SK-N-SH (cell line): Measurements from ENCODE around the gene TYR. TPM values are rescaled to one million over a fixed set of nuclear protein-coding genes. Genes with fewer than 3 reads are reported as not detected.
"Not testable (repeated sequence)": the region's sequence is repeated elsewhere in the genome, so short reads cannot be mapped to it uniquely, and the experiment has no call there.

Source experiments
- CTCF ChIA-PET: fragments of 300-600, 350-600 bp; formaldehyde crosslinking; extraction: SDS; loops from one replicate; lab custom pipeline; 2021; lab: Yijun Ruan, JAX
- POLR2A ChIA-PET: fragments of 350-600 bp; sonication (Branson Sonifier 250); formaldehyde crosslinking; extraction: SDS; loops from one replicate; lab custom pipeline; 2020; ENCODE audit warnings: antibody characterized with exemption, inconsistent platforms; lab: Yijun Ruan, JAX
- DNase-seq: peaks from one replicate; pipeline ENCODE4 v3.0.0; 2012
- H2AFZ ChIP-seq: fragments of 200-600 bp; sonication (generic); 2 replicates; pipeline ENCODE4 v1.8.1; 2016; ENCODE audit warnings: antibody characterized with exemption, mild to moderate bottlenecking, low read depth
- H3F3A ChIP-seq: fragments of 200-600 bp; sonication (generic); replicated peaks from 2 replicates; pipeline ENCODE3; 2016; ENCODE audit warnings: antibody characterized with exemption, mild to moderate bottlenecking; ENCODE audit not compliant: insufficient read depth
- H3K27ac ChIP-seq, 2 experiments: fragments of 200-500 bp in 1 of 2; fragments of 200-600 bp in 1 of 2; sonication (Bioruptor generic) in 1 of 2; sonication (generic), shearing (Covaris generic) in 1 of 2; 2 replicates each; pipeline versions ENCODE4 v1.5.1 to v1.6.1; 2014 to 2016; ENCODE audit warnings: low read depth in 2 of 2, inconsistent platforms in 1 of 2, low read length in 1 of 2, mild to moderate bottlenecking in 1 of 2, mixed read lengths in 1 of 2
- H3K27me3 ChIP-seq: fragments of 200-600 bp; sonication (generic), shearing (Covaris generic); 2 replicates; pipeline ENCODE4 v1.6.1; 2016; ENCODE audit warnings: mixed run types; ENCODE audit not compliant: insufficient read depth
- H3K36me3 ChIP-seq, 2 experiments: fragments of 200-500 bp in 1 of 2; fragments of 200-600 bp in 1 of 2; sonication (Bioruptor generic) in 1 of 2; sonication (generic) in 1 of 2; replicated peaks in 1 of 2; 2 replicates each; pipeline versions ENCODE3 to v1.5.1; 2014 to 2016; ENCODE audit warnings: low read length in 1 of 2, mild to moderate bottlenecking in 1 of 2; ENCODE audit not compliant: insufficient read depth in 2 of 2, control insufficient read depth in 1 of 2
- H3K4me1 ChIP-seq, 2 experiments: fragments of 200-500 bp in 1 of 2; fragments of 200-600 bp in 1 of 2; sonication (Bioruptor generic) in 1 of 2; sonication (generic), shearing (Covaris generic) in 1 of 2; 2 replicates each; pipeline versions ENCODE4 v1.5.1 to v1.6.1; 2014 to 2016; ENCODE audit warnings: low read depth in 1 of 2, low read length in 1 of 2, mixed run types in 1 of 2; ENCODE audit not compliant: insufficient read depth in 2 of 2, control insufficient read depth in 1 of 2
- H3K4me2 ChIP-seq: fragments of 200-600 bp; sonication (generic), shearing (Covaris generic); 2 replicates; pipeline ENCODE4 v1.6.1; 2017; ENCODE audit warnings: mixed run types
- H3K4me3 ChIP-seq, 2 experiments: fragments of 200-500 bp in 1 of 2; fragments of 200-600 bp in 1 of 2; sonication (Bioruptor generic) in 1 of 2; sonication (generic), shearing (Covaris generic) in 1 of 2; 2 replicates each; pipeline versions ENCODE4 v1.5.1 to v1.8.1; 2014 to 2016; ENCODE audit warnings: low read depth in 2 of 2, inconsistent platforms in 1 of 2, low read length in 1 of 2, mild to moderate bottlenecking in 1 of 2, mixed read lengths in 1 of 2, moderate library complexity in 1 of 2
- H3K79me2 ChIP-seq: fragments of 200-600 bp; sonication (generic); 2 replicates; pipeline ENCODE4 v1.8.1; 2017; ENCODE audit warnings: mild to moderate bottlenecking; ENCODE audit not compliant: insufficient read depth
- H3K9ac ChIP-seq: fragments of 200-600 bp; sonication (generic); 2 replicates; pipeline ENCODE4 v1.6.1; 2017; ENCODE audit warnings: mixed run types
- H3K9me2 ChIP-seq: fragments of 200-600 bp; sonication (generic); 2 replicates; pipeline ENCODE4 v1.6.1; 2017; ENCODE audit warnings: mixed run types
- H3K9me3 ChIP-seq: fragments of 200-600 bp; sonication (generic); 2 replicates; pipeline ENCODE4 v1.6.1; 2017; ENCODE audit warnings: mixed run types, mild to moderate bottlenecking, moderate library complexity
- H4K20me1 ChIP-seq: fragments of 200-600 bp; sonication (generic); 2 replicates; pipeline ENCODE4 v1.6.1; 2017; ENCODE audit warnings: mild to moderate bottlenecking, mixed run types; ENCODE audit not compliant: insufficient read depth
- JUND ChIP-seq: IDR thresholded peaks from 2 replicates; pipeline ENCODE4 v1.4.0; 2012
- RCOR1 ChIP-seq: fragments of 150-350 bp; IDR thresholded peaks from 2 replicates; pipeline ENCODE4 v1.6.1; 2017; ENCODE audit warnings: antibody characterized with exemption, low read length
- YY1 ChIP-seq: IDR thresholded peaks from 2 replicates; pipeline ENCODE4 v1.4.0; 2012; ENCODE audit warnings: low read depth, mild to moderate bottlenecking
- WGBS: methylation state at CpG from one replicate; pipeline ENCODE4 v1.1.6; 2017; ENCODE audit warnings: low lambda C conversion rate; 5-methylcytosine and 5-hydroxymethylcytosine counted together
- polyA plus RNA-seq, 3 experiments: library from polyadenylated mRNA; depleted of rRNA; stranded (reverse); fragments of >200 nt; gene quantifications; 2 replicates each; pipeline ENCODE4 v1.2.3, GENCODE V29; 2012
- TF ChIP-seq, protein P1 (sequence below): IDR thresholded peaks from 2 replicates; pipeline ENCODE4 v1.4.0; 2012; ENCODE audit warnings: low read depth, borderline replicate concordance

TYR gene
- polyA plus RNA-seq, 1 of the 3 experiments (the other 2 are of a cell fraction): not detected

DNA sequence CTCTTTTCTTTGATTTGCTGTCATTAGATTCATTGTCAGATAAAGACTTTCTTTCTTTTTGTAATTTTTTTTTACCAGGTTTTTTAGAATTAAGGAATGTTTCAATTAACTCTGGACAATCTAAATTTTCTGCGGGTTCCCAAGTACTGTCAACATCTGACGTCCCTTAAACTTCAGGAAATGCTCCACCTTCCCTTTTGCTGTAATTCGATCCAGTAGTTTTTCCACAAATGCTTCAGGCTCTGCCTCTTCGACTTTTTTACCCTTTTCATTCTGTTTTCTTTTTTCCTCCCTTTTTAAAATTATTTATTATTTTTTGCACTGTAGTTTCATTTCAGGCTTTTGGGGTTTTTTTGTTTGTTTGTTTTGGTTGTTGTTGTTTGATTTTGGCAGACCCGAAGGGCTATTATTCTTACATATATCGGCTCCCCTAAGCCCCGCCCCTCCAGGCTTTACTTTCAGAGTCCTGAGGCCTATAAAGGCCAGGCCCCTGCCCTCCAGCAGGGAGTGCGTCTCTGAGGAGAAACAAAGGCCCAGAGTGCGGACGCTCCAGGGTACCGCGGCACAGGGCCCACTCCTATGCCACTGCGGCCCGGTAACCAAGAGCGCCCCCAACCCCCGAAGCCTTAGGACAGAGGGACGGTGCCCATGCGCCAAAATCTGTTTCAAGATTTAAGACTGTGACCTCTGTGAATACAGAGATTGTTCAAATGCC lies 116.4 kb downstream of the TYR start:
- Histone ChIP-seq H3K4me2 (no peak overlapping the region), H3K36me3 (no peaks in the 10 kb centered on the region), H3K9ac (no peak overlapping the region), H3K27ac (no peak overlapping the region), H3K4me1 (no peaks in the 10 kb centered on the region), H4K20me1 (no peaks in the 10 kb centered on the region), H3F3A (no peaks in the 10 kb centered on the region), H3K4me3 (no peak overlapping the region), H3K79me2 (no peaks in the 10 kb centered on the region), H2AFZ (no peak overlapping the region), H3K9me3 (no peaks in the 10 kb centered on the region), H3K9me2 (no peaks in the 10 kb centered on the region), H3K27me3 (no peaks in the 10 kb centered on the region)
- ChIA-PET POLR2A (no interaction called here), CTCF (no interaction called here)
- WGBS: 78% methylated on average over 18 of the region's 18 CpGs
- TF ChIP-seq, protein P1, sequence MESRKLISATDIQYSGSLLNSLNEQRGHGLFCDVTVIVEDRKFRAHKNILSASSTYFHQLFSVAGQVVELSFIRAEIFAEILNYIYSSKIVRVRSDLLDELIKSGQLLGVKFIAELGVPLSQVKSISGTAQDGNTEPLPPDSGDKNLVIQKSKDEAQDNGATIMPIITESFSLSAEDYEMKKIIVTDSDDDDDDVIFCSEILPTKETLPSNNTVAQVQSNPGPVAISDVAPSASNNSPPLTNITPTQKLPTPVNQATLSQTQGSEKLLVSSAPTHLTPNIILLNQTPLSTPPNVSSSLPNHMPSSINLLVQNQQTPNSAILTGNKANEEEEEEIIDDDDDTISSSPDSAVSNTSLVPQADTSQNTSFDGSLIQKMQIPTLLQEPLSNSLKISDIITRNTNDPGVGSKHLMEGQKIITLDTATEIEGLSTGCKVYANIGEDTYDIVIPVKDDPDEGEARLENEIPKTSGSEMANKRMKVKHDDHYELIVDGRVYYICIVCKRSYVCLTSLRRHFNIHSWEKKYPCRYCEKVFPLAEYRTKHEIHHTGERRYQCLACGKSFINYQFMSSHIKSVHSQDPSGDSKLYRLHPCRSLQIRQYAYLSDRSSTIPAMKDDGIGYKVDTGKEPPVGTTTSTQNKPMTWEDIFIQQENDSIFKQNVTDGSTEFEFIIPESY: no peak
- no peak for TF ChIP-seq JUND
- TF ChIP-seq RCOR1: no peak
- TF ChIP-seq YY1: no peak
- no peak for DNase-seq

DNA sequence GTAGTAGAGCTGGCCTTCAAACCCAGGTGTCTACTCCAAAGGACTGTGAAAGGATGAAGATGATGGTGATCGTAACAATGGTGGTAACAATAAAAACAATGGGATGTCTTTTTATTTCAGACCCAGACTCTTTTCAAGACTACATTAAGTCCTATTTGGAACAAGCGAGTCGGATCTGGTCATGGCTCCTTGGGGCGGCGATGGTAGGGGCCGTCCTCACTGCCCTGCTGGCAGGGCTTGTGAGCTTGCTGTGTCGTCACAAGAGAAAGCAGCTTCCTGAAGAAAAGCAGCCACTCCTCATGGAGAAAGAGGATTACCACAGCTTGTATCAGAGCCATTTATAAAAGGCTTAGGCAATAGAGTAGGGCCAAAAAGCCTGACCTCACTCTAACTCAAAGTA lies 117.3 kb downstream of the TYR start:
- CTCF ChIA-PET, H3K27ac ChIP-seq: not testable (repeated sequence)

DNA sequence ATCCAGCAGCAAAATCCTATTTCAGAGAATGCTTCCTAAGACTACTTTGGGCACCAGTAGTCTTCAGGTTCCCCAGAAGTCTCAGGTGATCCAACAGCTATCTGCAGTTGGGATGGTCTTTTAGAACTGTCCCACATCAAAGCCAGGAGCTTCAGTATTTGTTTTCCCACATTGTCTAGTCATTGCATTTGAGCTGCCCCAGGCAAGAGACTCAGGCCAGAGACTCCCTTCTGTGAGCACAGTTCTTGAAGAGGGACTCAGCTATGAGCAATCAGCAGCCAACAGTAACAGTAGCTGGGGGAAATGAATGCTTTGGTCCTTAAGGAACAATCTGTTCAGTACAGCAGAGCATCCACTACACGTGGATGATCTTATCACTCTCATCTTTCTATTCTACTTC lies 125.4 kb downstream of the TYR start:
- CTCF ChIA-PET, H3K9me3 ChIP-seq, H3K79me2 ChIP-seq, H3K4me3 ChIP-seq, H3K4me2 ChIP-seq, H4K20me1 ChIP-seq, H3K27me3 ChIP-seq, H3K36me3 ChIP-seq, H3K9me2 ChIP-seq, H3K4me1 ChIP-seq, H3K9ac ChIP-seq, H3F3A ChIP-seq, DNase-seq, POLR2A ChIA-PET, H3K27ac ChIP-seq, H2AFZ ChIP-seq: not testable (repeated sequence)
- 3% methylated on average over 1 of the region's 1 CpG for WGBS

More for the DNA sequence above, 117.3 kb downstream of the TYR start:
- H3K9me3 ChIP-seq, H3K9ac ChIP-seq, DNase-seq, H3K4me3 ChIP-seq, H3K9me2 ChIP-seq, H4K20me1 ChIP-seq, H3K4me1 ChIP-seq, H3K4me2 ChIP-seq, H3K27me3 ChIP-seq, H3K79me2 ChIP-seq, H3K36me3 ChIP-seq, H2AFZ ChIP-seq, H3F3A ChIP-seq, POLR2A ChIA-PET: not testable (repeated sequence)
- WGBS: 79% methylated on average over 7 of the region's 7 CpGs

DNA sequence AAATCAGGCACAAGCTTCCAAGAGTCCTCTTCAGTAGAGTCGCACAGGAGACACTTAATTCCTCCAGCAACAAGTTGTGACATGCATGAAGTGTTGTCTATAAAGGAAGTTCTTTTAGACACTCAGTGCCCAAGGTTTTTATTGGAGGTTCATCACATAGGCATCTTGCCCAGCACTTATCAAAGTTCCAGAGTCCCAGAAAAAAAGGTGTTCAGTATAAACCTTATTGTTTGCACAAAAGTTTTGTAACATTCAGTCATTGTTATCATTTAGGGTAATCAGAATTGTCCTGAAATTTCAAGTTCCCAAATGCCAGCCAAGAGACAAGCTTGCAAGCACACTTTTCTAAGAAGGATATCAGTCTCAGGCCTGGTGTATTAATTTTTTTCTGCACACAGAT lies 130.6 kb downstream of the TYR start:
- H2AFZ ChIP-seq, H3K9me2 ChIP-seq, CTCF ChIA-PET, H3K4me1 ChIP-seq, H3K4me3 ChIP-seq, H3K36me3 ChIP-seq, H4K20me1 ChIP-seq, H3K79me2 ChIP-seq, H3K27me3 ChIP-seq, H3K9ac ChIP-seq, POLR2A ChIA-PET, H3F3A ChIP-seq, H3K9me3 ChIP-seq, DNase-seq, H3K4me2 ChIP-seq, H3K27ac ChIP-seq: not testable (repeated sequence)
- WGBS: 69% methylated on average over 1 of the region's 1 CpG

DNA sequence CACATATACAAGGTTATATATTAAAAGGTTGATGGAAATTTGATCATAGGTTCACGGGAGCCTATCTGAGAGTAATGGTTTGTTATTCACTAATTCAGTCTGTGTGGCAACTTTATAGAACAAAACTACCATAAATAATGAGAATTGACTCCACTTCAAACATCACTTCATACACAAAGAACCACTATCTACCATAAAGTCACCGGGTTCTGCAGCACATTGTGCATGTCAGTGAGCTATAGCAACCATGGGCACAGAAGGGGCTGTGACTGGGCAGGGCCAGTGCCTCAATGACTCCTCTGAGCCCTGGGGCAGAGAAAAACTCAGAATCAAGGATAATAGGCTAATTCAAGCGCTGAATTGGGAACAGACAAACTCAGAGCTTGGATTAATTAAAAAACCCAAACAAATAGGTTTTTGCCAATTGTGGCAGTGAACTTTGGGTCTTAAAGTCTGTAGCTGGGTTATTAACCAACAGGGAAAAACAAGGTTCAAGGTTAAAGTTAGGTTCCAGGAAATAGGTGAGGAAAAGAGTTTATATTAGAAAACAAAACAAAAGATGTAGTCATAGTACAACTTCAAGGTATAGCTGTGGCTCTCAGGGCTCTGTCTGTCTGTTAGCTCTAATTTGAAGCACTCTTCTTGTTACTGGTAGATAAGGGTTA lies 131.8 kb downstream of the TYR start:
- POLR2A ChIA-PET, H2AFZ ChIP-seq, H3K4me2 ChIP-seq, H3F3A ChIP-seq, H3K9ac ChIP-seq, H3K36me3 ChIP-seq, H4K20me1 ChIP-seq, DNase-seq, H3K27ac ChIP-seq, CTCF ChIA-PET, H3K4me1 ChIP-seq, H3K4me3 ChIP-seq, H3K9me2 ChIP-seq, H3K9me3 ChIP-seq, H3K27me3 ChIP-seq, H3K79me2 ChIP-seq: not testable (repeated sequence)
- WGBS: 26% methylated on average over 3 of the region's 3 CpGs
